Erythroblast (primary cell): ENCODE data around the gene CHRM4.

Experiments
- DNase-seq, 2 experiments: peaks; one replicate each; lab custom pipeline; 2025; lab: John Stamatoyannopoulos, UW
- GATA1 ChIP-seq: IDR thresholded peaks from 2 replicates; pipeline ENCODE4 v1.6.1; 2011; ENCODE audit warnings: low read depth, mild to moderate bottlenecking, control low read depth, low read length, moderate library complexity
- POLR2A ChIP-seq: IDR thresholded peaks from 2 replicates; pipeline ENCODE4 v1.6.1; 2011; ENCODE audit warnings: mild to moderate bottlenecking, low read length

Gene CHRM4

GRCh38 chr11:46362156-46363030 lies 29.2 kb downstream of the CHRM4 start:
- no peak for DNase-seq
- TF ChIP-seq POLR2A (no peak), GATA1 (no peak)

- TF ChIP-seq GATA1 (no peak), POLR2A (peak; percentile 25)
- peak; percentile 45 to 58 for DNase-seq
Measured at GRCh38 chr11:46361283-46362155, 30.1 kb downstream of the CHRM4 start.

- DNase-seq = no peak
- TF ChIP-seq GATA1 (no peak), POLR2A (no peak)
Measured at GRCh38 chr11:46360878-46361277, 30.7 kb downstream of the CHRM4 start.

- no peak for TF ChIP-seq GATA1
- TF ChIP-seq POLR2A = no peak
- no peak for DNase-seq
Measured at GRCh38 chr11:46359953-46360352, 31.6 kb downstream of the CHRM4 start.

- no peak for DNase-seq
- TF ChIP-seq GATA1 = no peak
- TF ChIP-seq POLR2A = no peak
Measured at GRCh38 chr11:46357483-46357936, 34.1 kb downstream of the CHRM4 start.

GRCh38 chr11:46356924-46357482 lies 34.6 kb downstream of the CHRM4 start:
- TF ChIP-seq GATA1 (no peak), POLR2A (no peak)
- peak in 1 of 2 experiments; percentile 45 for DNase-seq

GRCh38 chr11:46353698-46354097 lies 37.9 kb downstream of the CHRM4 start:
- no peak for DNase-seq

GRCh38 chr11:46352063-46352841 lies 39.3 kb downstream of the CHRM4 start:
- TF ChIP-seq POLR2A = no peak
- no peak for TF ChIP-seq GATA1
- peak; percentile 61 to 69 for DNase-seq

More at GRCh38 chr11:46353698-46354097, 37.9 kb downstream of the CHRM4 start:
- TF ChIP-seq GATA1 (no peak), POLR2A (no peak)

GRCh38 chr11:46351606-46352005 lies 40.0 kb downstream of the CHRM4 start:
- TF ChIP-seq POLR2A = no peak
- TF ChIP-seq GATA1 = no peak
- no peak for DNase-seq

GRCh38 chr11:46351148-46351547 lies 40.4 kb downstream of the CHRM4 start:
- DNase-seq = no peak
- TF ChIP-seq POLR2A = no peak
- TF ChIP-seq GATA1 = no peak

- no peak for TF ChIP-seq GATA1
- no peak for DNase-seq
Measured at GRCh38 chr11:46350695-46351094, 40.9 kb downstream of the CHRM4 start.

GRCh38 chr11:46348566-46349401 lies 42.8 kb downstream of the CHRM4 start:
- peak in 1 of 2 experiments; percentile 21 for DNase-seq
- TF ChIP-seq GATA1 (no peak), POLR2A (no peak)
